ENCODE results near the gene STBD1. TPM values are rescaled to one million over a fixed set of nuclear protein-coding genes. Genes with fewer than 3 reads are reported as not detected.

The STBD1 gene
- polyA plus RNA-seq, 1 of the 3 experiments (the other 2 are of a cell fraction): 1.6 TPM

DNA sequence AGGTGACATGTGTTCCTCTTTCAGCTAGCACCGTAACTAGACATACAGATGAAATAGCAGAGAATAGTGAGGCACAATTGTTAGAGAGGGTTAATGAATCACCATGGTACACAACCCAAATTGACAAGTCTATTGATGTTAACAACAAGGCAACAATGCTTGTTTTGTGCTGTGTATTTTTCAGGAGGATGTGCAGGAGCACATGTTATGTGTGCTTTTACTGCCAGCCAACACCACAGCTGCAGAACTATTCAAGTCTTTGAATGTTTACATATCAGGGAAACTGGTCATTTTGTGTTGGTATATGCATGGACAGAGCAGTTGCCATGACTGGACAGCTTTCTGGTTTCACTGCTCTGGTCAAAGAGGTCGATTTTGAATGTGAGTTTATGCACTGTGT lies 32.8 kb downstream of the STBD1 start:
- TF ChIP-seq POLR2AphosphoS5 (IDR thresholded peaks at IDR 0.05; ENCODE audit: low read depth, low read length): no peak
- no peak for TF ChIP-seq JUND (IDR thresholded peaks at IDR 0.05)
- no peak for TF ChIP-seq RCOR1 (IDR thresholded peaks at IDR 0.05; ENCODE audit: low read length)
- TF ChIP-seq SMC3 (IDR thresholded peaks at IDR 0.05; ENCODE audit: low read depth, low read length): no peak
- TF ChIP-seq, protein P1, sequence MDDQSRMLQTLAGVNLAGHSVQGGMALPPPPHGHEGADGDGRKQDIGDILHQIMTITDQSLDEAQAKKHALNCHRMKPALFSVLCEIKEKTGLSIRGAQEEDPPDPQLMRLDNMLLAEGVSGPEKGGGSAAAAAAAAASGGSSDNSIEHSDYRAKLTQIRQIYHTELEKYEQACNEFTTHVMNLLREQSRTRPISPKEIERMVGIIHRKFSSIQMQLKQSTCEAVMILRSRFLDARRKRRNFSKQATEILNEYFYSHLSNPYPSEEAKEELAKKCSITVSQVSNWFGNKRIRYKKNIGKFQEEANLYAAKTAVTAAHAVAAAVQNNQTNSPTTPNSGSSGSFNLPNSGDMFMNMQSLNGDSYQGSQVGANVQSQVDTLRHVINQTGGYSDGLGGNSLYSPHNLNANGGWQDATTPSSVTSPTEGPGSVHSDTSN (IDR thresholded peaks at IDR 0.05): no peak
- TF ChIP-seq, protein P2, sequence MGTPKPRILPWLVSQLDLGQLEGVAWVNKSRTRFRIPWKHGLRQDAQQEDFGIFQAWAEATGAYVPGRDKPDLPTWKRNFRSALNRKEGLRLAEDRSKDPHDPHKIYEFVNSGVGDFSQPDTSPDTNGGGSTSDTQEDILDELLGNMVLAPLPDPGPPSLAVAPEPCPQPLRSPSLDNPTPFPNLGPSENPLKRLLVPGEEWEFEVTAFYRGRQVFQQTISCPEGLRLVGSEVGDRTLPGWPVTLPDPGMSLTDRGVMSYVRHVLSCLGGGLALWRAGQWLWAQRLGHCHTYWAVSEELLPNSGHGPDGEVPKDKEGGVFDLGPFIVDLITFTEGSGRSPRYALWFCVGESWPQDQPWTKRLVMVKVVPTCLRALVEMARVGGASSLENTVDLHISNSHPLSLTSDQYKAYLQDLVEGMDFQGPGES (IDR thresholded peaks at IDR 0.05; ENCODE audit: low read depth, low read length): no peak
- no peak for TF ChIP-seq TCF12 (IDR thresholded peaks at IDR 0.05)
- no peak for TF ChIP-seq NFIC (IDR thresholded peaks at IDR 0.05; ENCODE audit: borderline replicate concordance)
- TF ChIP-seq EZH2phosphoT487 (IDR thresholded peaks at IDR 0.05; ENCODE audit: borderline replicate concordance, low read depth): no peak
- no peak for TF ChIP-seq GATA2 (CRISPR knock-in tag; IDR thresholded peaks at IDR 0.05)
- no peak for TF ChIP-seq NRF1 (IDR thresholded peaks at IDR 0.05; ENCODE audit: low read depth, low read length)
- TF ChIP-seq, protein P3, sequence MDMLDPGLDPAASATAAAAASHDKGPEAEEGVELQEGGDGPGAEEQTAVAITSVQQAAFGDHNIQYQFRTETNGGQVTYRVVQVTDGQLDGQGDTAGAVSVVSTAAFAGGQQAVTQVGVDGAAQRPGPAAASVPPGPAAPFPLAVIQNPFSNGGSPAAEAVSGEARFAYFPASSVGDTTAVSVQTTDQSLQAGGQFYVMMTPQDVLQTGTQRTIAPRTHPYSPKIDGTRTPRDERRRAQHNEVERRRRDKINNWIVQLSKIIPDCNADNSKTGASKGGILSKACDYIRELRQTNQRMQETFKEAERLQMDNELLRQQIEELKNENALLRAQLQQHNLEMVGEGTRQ (IDR thresholded peaks at IDR 0.05; ENCODE audit: borderline replicate concordance, low read depth, low read length): no peak
- TF ChIP-seq, protein P4, sequence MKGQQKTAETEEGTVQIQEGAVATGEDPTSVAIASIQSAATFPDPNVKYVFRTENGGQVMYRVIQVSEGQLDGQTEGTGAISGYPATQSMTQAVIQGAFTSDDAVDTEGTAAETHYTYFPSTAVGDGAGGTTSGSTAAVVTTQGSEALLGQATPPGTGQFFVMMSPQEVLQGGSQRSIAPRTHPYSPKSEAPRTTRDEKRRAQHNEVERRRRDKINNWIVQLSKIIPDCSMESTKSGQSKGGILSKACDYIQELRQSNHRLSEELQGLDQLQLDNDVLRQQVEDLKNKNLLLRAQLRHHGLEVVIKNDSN (IDR thresholded peaks at IDR 0.05; ENCODE audit: borderline replicate concordance, low read depth): no peak
- no peak for TF ChIP-seq SIN3A (IDR thresholded peaks at IDR 0.05; ENCODE audit: borderline replicate concordance, low read depth, low read length)
- TF ChIP-seq FOSL2 (IDR thresholded peaks at IDR 0.05; ENCODE audit: borderline replicate concordance, low read depth): no peak
- Histone ChIP-seq H3K4me2 (no peak overlapping the region), H3K4me1 (ENCODE audit: control insufficient read depth in 1 of 2, insufficient read depth in 2 of 2, low read depth in 1 of 2, low read length in 1 of 2) (no peaks in the 10 kb centered on the region; a peak in 1 of 4 replicates), H3K4me3 (ENCODE audit: low read depth in 2 of 2, low read length in 1 of 2) (no peak overlapping the region), H2AFZ (ENCODE audit: low read depth) (no peak overlapping the region), H3K27me3 (ENCODE audit: insufficient read depth) (no peaks in the 10 kb centered on the region), H3F3A (replicated peaks; ENCODE audit: insufficient read depth) (peaks cover 15% of the 10 kb centered on the region), H3K9me2 (no peaks in the 10 kb centered on the region), H3K9ac (no peak overlapping the region), H3K79me2 (ENCODE audit: insufficient read depth) (no peaks in the 10 kb centered on the region), H3K36me3 (replicated peaks in 1 of 2; ENCODE audit: control insufficient read depth in 1 of 2, insufficient read depth in 2 of 2, low read length in 1 of 2) (no peaks in the 10 kb centered on the region), H3K27ac (ENCODE audit: low read depth in 2 of 2, low read length in 1 of 2) (no peak overlapping the region), H4K20me1 (ENCODE audit: insufficient read depth) (no peaks in the 10 kb centered on the region), H3K9me3 (no peaks in the 10 kb centered on the region)
- CTCF ChIA-PET: interaction anchor here (1.7 kb wide), 1 partner anchor 39 kb away, joined by 5 read pairs; no protein-coding TSS in a partner anchor
- POLR2A ChIA-PET: no interaction called here
- DNase-seq: no peak
- 61% methylated on average over 2 of the region's 2 CpGs for WGBS (ENCODE audit: low lambda C conversion rate)
